ENCODE measurements around the gene MT1HL1.

DNA sequence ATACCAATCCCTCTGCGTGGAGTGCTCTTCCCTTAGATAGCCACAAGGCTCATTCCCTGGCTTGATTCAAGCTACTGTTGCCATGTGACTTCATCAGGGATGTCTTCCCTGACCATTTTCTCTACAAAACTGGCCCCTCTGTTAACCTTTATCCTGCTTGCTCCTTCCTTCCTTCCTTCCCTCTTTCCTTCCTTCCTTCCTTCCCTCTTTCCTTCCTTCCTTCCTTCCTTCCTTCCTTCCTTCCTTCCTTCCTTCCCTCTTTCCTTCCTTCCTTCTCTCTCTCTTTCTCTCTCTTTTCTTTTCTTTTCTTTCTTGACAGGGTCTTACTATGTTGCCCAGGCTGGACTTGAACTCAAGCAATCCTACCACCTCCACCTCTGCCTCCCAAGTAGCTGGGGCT lies 31.5 kb upstream of the MT1HL1 start:
- TF ChIP-seq, protein P1, sequence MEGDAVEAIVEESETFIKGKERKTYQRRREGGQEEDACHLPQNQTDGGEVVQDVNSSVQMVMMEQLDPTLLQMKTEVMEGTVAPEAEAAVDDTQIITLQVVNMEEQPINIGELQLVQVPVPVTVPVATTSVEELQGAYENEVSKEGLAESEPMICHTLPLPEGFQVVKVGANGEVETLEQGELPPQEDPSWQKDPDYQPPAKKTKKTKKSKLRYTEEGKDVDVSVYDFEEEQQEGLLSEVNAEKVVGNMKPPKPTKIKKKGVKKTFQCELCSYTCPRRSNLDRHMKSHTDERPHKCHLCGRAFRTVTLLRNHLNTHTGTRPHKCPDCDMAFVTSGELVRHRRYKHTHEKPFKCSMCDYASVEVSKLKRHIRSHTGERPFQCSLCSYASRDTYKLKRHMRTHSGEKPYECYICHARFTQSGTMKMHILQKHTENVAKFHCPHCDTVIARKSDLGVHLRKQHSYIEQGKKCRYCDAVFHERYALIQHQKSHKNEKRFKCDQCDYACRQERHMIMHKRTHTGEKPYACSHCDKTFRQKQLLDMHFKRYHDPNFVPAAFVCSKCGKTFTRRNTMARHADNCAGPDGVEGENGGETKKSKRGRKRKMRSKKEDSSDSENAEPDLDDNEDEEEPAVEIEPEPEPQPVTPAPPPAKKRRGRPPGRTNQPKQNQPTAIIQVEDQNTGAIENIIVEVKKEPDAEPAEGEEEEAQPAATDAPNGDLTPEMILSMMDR (IDR thresholded peaks at IDR 0.05) = no peak
- TF ChIP-seq POLR2A (IDR thresholded peaks at IDR 0.05) = no peak

All from uterus (tissue), 2 donors.